Prostate gland (tissue), 2 donors: ENCODE results near the gene TIMM17A.

Source experiments
- CTCF ChIP-seq, 4 experiments: fragments of 200-600 bp in 2 of 4; fragments of 450-650 bp in 2 of 4; sonication (generic) in 2 of 4; IDR thresholded peaks; 1 replicate in 3 of 4; 2 replicates in 1 of 4; pipeline ENCODE4 v1.5.1; 2016 to 2019; ENCODE audit warnings: antibody characterized with exemption in 4 of 4, mild to moderate bottlenecking in 2 of 4, moderate library complexity in 2 of 4
- POLR2A ChIP-seq: fragments of 450-650 bp; IDR thresholded peaks from one replicate; pipeline ENCODE4 v1.6.1; 2016; ENCODE audit warnings: antibody characterized with exemption, mild to moderate bottlenecking
- POLR2AphosphoS5 ChIP-seq: sonication (generic); formaldehyde crosslinking; IDR thresholded peaks from one replicate; pipeline ENCODE4 v1.6.1; 2017; ENCODE audit warnings: antibody characterized with exemption

- TF ChIP-seq CTCF (IDR thresholded peaks at IDR 0.05) (no peak), POLR2A (no peak), POLR2AphosphoS5 (no peak)
Observed at GRCh38 chr1:201928266-201928665, 27.0 kb upstream of the TIMM17A start.
